Peyer's patch (tissue), 4 donors: ENCODE data around the gene ZNF764. TPM values are rescaled to one million over a fixed set of nuclear protein-coding genes. Genes with fewer than 3 reads are reported as not detected.
"Not testable (repeated sequence)": the region's sequence is repeated elsewhere in the genome, so short reads cannot be mapped to it uniquely, and the experiment has no call there.

Experiments used
- DNase-seq, 3 donors: peaks; one replicate each; pipeline ENCODE4 v3.0.0-alpha.2; 2017 to 2019
- H3K27ac ChIP-seq, 4 donors: fragments of 200-600 bp; sonication (generic); one replicate each; pipeline ENCODE4 v1.5.1; 2016 to 2019
- H3K27me3 ChIP-seq, 2 donors: fragments of 200-600 bp; sonication (generic); one replicate each; pipeline ENCODE4 v1.5.1; 2019
- H3K36me3 ChIP-seq, 3 donors: fragments of 200-600 bp; sonication (generic); one replicate each; pipeline ENCODE4 v1.5.1; 2016 to 2019
- H3K4me1 ChIP-seq, 4 donors: fragments of 200-600 bp; sonication (generic); one replicate each; pipeline ENCODE4 v1.5.1; 2016 to 2019
- H3K4me3 ChIP-seq, 4 donors: fragments of 200-600 bp; sonication (generic); 1 replicate in 3 of 4; 2 replicates in 1 of 4; pipeline ENCODE4 v1.5.1; 2016 to 2019; ENCODE audit warnings: mild to moderate bottlenecking in 1 of 4
- H3K9me3 ChIP-seq, 4 donors: fragments of 200-600 bp; sonication (generic); one replicate each; pipeline ENCODE4 v1.5.1; 2016 to 2019; ENCODE audit warnings: mild to moderate bottlenecking in 1 of 4
- POLR2A ChIP-seq, 2 donors: fragments of 450-650 bp; IDR thresholded peaks; one replicate each; pipeline ENCODE4 v1.5.1; 2017; ENCODE audit warnings: antibody characterized with exemption in 2 of 2, mild to moderate bottlenecking in 2 of 2, moderate library complexity in 2 of 2
- total RNA-seq, 4 donors: library from RNA; depleted of rRNA; stranded (reverse); fragments of >200 nt; gene quantifications; one replicate each; pipeline ENCODE4 v1.1.0, GENCODE V29; 2016
- TF ChIP-seq, protein P1 (sequence below), 6 experiments: fragments of 450-650 bp in 4 of 6; fragments of 200-600 bp in 2 of 6; sonication (generic) in 1 of 6; IDR thresholded peaks; one replicate each; pipeline ENCODE4 v1.5.1; 2017 to 2019; ENCODE audit warnings: antibody characterized with exemption in 6 of 6, mild to moderate bottlenecking in 3 of 6, moderate library complexity in 1 of 6

The ZNF764 gene
- total RNA-seq, 4 donors from 2014 or later: 5.8 to 22.5 (median 19.8) TPM

DNA sequence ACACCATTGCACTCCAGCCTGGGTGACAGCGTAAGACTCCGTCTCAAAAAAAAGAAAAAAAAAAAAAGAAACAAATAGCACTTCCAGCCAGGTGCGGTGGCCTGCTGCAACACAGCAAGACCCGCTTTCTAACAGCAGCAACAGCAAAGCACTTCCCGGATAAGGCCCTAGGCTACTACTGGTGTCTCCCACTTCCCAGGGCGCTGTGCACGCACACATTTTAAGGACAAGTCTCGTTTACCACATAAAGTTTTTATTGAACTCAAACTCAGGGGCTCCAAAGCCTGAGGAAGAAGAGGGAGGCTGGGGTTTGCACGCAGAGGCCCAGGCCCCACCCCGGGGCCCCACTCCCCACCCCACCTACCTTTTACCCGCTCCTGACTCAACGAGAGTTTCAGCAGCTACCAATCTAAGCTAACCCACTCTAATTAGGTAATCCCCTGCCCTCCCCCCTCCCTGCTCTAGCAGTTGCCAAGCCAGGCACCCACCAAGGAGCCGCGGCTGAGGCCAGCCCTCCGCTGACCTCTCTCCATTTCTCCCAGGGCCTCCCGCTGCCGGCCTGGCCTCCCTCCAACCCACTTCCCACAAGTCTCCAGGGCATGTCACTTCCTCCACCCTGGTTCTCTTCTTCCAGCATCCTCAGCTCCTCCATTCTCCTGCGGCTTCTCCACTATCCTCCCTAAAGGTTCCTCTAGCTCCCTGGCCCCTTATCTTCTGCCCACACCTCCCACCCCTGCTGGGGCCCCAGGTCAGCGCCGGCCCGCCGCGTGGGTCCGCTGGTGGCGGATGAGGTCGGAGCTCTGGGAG is 34.2 kb downstream of the ZNF764 start:
- no peak for DNase-seq
- Histone ChIP-seq H3K4me1 (peaks cover 0 to 40% (median 2%) of the 10 kb centered on the region in 4 donors), H3K9me3 (no peaks in the 10 kb centered on the region), H3K27me3 (no peaks in the 10 kb centered on the region), H3K4me3 (no peak overlapping the region), H3K36me3 (peaks cover 0 to 12% (median 0%) of the 10 kb centered on the region in 3 donors), H3K27ac (no peak overlapping the region)
- TF ChIP-seq, protein P1, sequence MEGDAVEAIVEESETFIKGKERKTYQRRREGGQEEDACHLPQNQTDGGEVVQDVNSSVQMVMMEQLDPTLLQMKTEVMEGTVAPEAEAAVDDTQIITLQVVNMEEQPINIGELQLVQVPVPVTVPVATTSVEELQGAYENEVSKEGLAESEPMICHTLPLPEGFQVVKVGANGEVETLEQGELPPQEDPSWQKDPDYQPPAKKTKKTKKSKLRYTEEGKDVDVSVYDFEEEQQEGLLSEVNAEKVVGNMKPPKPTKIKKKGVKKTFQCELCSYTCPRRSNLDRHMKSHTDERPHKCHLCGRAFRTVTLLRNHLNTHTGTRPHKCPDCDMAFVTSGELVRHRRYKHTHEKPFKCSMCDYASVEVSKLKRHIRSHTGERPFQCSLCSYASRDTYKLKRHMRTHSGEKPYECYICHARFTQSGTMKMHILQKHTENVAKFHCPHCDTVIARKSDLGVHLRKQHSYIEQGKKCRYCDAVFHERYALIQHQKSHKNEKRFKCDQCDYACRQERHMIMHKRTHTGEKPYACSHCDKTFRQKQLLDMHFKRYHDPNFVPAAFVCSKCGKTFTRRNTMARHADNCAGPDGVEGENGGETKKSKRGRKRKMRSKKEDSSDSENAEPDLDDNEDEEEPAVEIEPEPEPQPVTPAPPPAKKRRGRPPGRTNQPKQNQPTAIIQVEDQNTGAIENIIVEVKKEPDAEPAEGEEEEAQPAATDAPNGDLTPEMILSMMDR (IDR thresholded peaks at IDR 0.05): no peak
- TF ChIP-seq POLR2A (IDR thresholded peaks at IDR 0.05): no peak

DNA sequence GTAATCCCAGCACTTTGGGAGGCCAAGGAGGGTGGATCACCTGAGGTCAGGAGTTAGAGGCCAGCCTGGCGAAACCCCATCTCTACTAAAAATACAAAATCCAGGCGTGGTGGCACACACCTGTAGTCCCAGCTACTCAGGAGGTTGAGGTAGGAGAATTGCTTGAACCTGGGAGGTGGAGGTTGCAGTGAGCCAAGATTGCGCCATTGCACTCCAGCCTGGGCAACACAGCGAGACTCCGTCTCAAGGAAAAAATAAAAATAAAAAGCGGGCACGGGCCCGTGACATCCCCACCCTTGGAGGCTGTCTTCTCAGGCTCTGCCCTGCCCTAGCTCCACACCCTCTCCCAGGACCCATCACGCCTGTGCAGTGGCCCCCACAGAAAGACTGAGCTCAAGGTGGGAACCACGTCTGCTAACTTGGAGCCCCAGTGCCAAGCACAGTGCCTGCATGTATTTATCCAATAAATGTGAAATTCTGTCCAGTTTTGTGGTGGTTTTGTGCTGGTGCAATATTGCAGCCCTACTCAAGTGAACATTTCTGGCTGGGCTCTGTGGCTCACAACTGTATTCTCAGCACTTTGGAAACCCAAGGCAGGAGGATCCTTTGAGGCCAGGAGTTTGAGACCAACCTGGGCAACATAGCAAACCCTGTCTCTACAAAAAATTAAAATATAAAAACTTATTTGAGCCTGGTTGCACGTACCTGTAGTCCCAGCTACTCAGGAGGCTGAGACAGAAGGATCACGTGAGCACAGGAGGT is 35.3 kb downstream of the ZNF764 start:
- not testable (repeated sequence) for H3K27me3 ChIP-seq, DNase-seq, H3K4me3 ChIP-seq, H3K9me3 ChIP-seq
- Histone ChIP-seq H3K4me1 (peaks cover 0 to 37% (median 2%) of the 10 kb centered on the region in 4 donors), H3K36me3 (peaks cover 0 to 12% (median 0%) of the 10 kb centered on the region in 3 donors), H3K27ac (peak overlapping the region in 3 of 4 donors; percentile 46 to 87 (median 76))

DNA sequence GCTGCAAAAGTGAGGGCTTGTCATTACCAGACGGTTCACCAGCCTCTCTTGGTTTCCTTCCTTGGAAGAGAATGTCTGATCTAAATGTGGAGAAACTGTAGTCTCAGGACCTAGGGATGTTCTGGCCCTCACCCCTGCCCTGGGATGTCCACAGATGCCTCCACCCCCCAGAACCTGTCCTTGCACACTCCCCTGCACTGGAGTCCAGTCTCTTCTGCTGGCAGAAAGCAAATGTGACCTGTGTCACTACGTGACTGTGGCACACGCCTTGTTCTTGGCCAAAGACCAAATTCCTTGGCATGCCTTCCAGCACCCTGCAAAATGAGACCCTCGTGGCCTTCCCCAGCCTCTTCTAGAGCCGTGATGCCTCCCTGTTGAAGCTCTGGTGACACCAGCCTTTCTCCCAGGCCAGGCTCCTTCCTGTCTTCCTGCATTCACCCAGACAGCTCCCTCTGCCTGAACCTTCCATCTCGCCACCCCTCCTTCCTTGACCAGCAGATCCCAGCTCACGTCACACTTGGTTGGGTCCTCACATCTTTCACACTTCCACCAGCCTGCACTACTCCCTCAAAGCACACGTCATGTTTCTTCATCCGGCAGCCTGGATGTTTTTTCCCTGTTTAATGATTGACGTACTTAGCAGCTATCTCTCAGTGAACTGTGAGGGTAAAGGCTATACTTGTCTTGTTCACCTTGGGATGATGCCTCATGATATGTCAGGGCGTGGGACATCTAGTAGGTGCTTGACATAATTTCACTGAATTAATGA is 36.1 kb downstream of the ZNF764 start:
- Histone ChIP-seq H3K27ac (peak overlapping the region in 3 of 4 donors; percentile 46 to 87 (median 76)), H3K4me1 (peaks cover 0 to 32% (median 2%) of the 10 kb centered on the region in 4 donors), H3K9me3 (no peaks in the 10 kb centered on the region), H3K27me3 (no peaks in the 10 kb centered on the region), H3K4me3 (no peak overlapping the region), H3K36me3 (peaks cover 0 to 12% (median 0%) of the 10 kb centered on the region in 3 donors)
- no peak for TF ChIP-seq POLR2A (IDR thresholded peaks at IDR 0.05)
- TF ChIP-seq, protein P1 (IDR thresholded peaks at IDR 0.05): peak in 2 of 6 experiments; percentile 16 to 24
- DNase-seq: peak in 2 of 3 donors; percentile 66 to 68

DNA sequence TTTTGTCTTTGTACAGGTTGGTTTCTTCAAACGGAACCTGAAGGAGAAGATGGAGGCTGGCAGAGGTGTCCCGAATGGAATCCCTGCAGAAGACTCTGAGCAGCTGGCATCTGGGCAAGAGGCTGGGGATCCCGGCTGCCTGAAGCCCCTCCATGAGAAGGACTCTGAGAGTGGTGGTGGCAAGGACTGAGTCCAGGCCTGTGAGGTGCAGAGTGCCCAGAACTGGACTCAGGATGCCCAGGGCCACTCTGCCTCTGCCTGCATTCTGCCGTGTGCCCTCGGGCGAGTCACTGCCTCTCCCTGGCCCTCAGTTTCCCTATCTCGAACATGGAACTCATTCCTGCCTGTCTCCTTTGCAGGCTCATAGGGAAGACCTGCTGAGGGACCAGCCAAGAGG is 36.7 kb downstream of the ZNF764 start:
- Histone ChIP-seq H3K4me1 (peaks cover 0 to 32% (median 2%) of the 10 kb centered on the region in 4 donors), H3K9me3 (no peaks in the 10 kb centered on the region), H3K27ac (peak overlapping the region in 2 of 4 donors; percentile 76 to 87), H3K36me3 (peaks cover 0 to 18% (median 0%) of the 10 kb centered on the region in 3 donors), H3K27me3 (no peaks in the 10 kb centered on the region), H3K4me3 (no peak overlapping the region)
- DNase-seq: no peak
- TF ChIP-seq, protein P1 (IDR thresholded peaks at IDR 0.05): no peak
- no peak for TF ChIP-seq POLR2A (IDR thresholded peaks at IDR 0.05)

DNA sequence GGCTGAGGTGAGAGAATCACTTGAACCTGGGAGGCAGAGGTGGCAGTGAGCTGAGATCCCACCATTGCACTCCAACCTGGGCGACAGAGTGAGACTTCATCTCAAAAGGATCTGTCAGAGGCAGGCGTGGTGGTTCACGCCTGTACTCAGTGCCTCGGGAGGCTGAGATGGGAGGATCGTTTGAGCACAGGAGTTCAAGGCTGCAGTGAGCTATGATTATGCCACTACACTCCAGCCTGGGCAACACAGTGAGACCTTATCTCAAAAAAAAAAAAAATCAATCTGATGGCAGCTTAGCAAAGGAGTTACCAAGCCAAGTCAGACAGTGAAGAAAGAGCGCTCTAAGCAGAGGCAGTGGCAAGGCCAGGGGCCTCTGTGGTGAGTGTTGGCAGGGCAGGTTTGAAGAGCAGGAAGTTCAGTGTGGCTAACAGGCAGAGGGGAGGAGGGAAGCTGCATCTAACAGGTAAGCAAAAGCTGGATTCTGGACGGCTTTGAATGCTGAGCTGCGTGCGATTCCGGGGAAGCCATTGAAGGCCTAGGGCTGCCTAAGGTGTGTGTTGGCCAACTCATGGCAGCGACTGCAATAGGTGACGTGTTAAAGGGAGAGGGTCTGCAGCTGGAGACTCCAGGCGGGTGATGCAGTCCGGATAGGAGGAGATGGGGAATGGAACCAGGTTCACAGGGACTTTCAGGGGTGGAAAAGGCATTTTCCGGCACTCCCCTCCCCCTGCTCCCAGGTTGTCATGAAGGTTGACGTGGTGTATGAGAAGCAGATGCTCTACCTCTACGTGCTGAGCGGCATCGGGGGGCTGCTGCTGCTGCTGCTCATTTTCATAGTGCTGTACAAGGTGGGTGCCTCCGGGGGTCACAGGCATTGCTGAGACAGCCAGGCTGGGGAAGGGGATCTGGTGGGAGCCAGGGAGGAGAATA is 38.8 kb downstream of the ZNF764 start:
- Histone ChIP-seq H3K27ac (no peak overlapping the region), H3K27me3 (no peaks in the 10 kb centered on the region), H3K4me3 (no peak overlapping the region), H3K4me1 (peaks cover 0 to 18% (median 2%) of the 10 kb centered on the region in 4 donors), H3K36me3 (peaks cover 0 to 9% (median 0%) of the 10 kb centered on the region in 3 donors), H3K9me3 (no peaks in the 10 kb centered on the region)
- DNase-seq: no peak
- no peak for TF ChIP-seq POLR2A (IDR thresholded peaks at IDR 0.05)
- TF ChIP-seq, protein P1 (IDR thresholded peaks at IDR 0.05): no peak
